A673 (cell line): ENCODE measurements around the gene GBA3. TPM values are rescaled to one million over a fixed set of nuclear protein-coding genes. Genes with fewer than 3 reads are reported as not detected.

ENCODE experiments used
- BruUV-seq: library from RNA; stranded (reverse); fragments of 400-500 nt; replicated peaks from 2 replicates; lab custom pipeline; 2021; lab: Mats Ljungman, UMichigan
- CTCF ChIA-PET: fragments of 300-600 bp; sonication (Branson Sonifier 250); formaldehyde crosslinking; loops from one replicate; lab custom pipeline; 2022; ENCODE audit warnings: antibody characterized with exemption; lab: Charles Lee
- POLR2A ChIA-PET: fragments of 300-600 bp; sonication (Branson Sonifier 250); formaldehyde crosslinking; loops from one replicate; lab custom pipeline; 2022; ENCODE audit warnings: antibody characterized with exemption; ENCODE audit not compliant: low non-redundant PET; lab: Charles Lee
- DNase-seq: peaks from one replicate; pipeline ENCODE4 v3.0.0-alpha.2; 2015; ENCODE audit warnings: low spot score
- H3K27ac ChIP-seq: fragments of 200-600 bp; sonication (generic); 2 replicates; pipeline ENCODE4 v1.5.1; 2016; ENCODE audit warnings: mixed run types, low read depth, mild to moderate bottlenecking, mixed read lengths, antibody characterized with exemption, low read length; ENCODE audit not compliant: poor library complexity, severe bottlenecking
- H3K27me3 ChIP-seq: fragments of 200-600 bp; sonication (generic); replicated peaks from 2 replicates; pipeline ENCODE4 v1.6.1; 2017; ENCODE audit warnings: mixed run types, low read depth, mild to moderate bottlenecking, mixed read lengths, antibody characterized with exemption, low read length; ENCODE audit not compliant: insufficient read depth, poor library complexity
- H3K36me3 ChIP-seq: fragments of 200-600 bp; sonication (generic); 2 replicates; pipeline ENCODE4 v1.6.1; 2016; ENCODE audit warnings: mixed run types, mild to moderate bottlenecking, mixed read lengths, antibody characterized with exemption, low read length; ENCODE audit not compliant: insufficient read depth, poor library complexity, severe bottlenecking
- H3K4me1 ChIP-seq: fragments of 200-600 bp; sonication (generic); 2 replicates; pipeline ENCODE4 v1.6.1; 2017; ENCODE audit warnings: mixed run types, mild to moderate bottlenecking, mixed read lengths, antibody characterized with exemption, low read length; ENCODE audit not compliant: insufficient read depth, poor library complexity, severe bottlenecking
- H3K4me3 ChIP-seq: fragments of 200-600 bp; sonication (generic); 2 replicates; pipeline ENCODE4 v1.5.1; 2016; ENCODE audit warnings: low read depth, mixed run types, mild to moderate bottlenecking, mixed read lengths, low read length; ENCODE audit not compliant: poor library complexity, severe bottlenecking
- H3K9me3 ChIP-seq: fragments of 200-600 bp; sonication (generic); 2 replicates; pipeline ENCODE4 v1.6.1; 2016; ENCODE audit warnings: mixed run types, low read depth, mild to moderate bottlenecking, mixed read lengths, antibody characterized with exemption, low read length; ENCODE audit not compliant: poor library complexity, severe bottlenecking
- EZH2 ChIP-seq: fragments of 200-600 bp; sonication (generic); IDR thresholded peaks from 2 replicates; pipeline ENCODE4 v1.6.1; 2017; ENCODE audit warnings: borderline replicate concordance, low read depth, mild to moderate bottlenecking, mixed read lengths, antibody characterized with exemption, low read length; ENCODE audit not compliant: poor library complexity, severe bottlenecking
- intact Hi-C: fragments of 100-400 bp; cut with micrococcal nuclease; formaldehyde crosslinking; loops from one replicate; pipeline ENCODE4 v1.10.0; 2022; ENCODE audit not compliant: unreplicated experiment
- total RNA-seq: library from RNA; stranded (reverse); gene quantifications from 2 replicates; pipeline ENCODE4 v1.2.3, GENCODE V29; 2021
- TF ChIP-seq, protein P1 (sequence below): fragments of 300-800, 200-600 bp; sonication (generic); conservative IDR thresholded peaks from 2 replicates; pipeline ENCODE4 v1.5.1; 2017; ENCODE audit warnings: low read depth, mild to moderate bottlenecking, antibody characterized with exemption, low read length, moderate library complexity, mixed read lengths

The GBA3 gene
- total RNA-seq, 1 experiment from 2014 or later = not detected

DNA sequence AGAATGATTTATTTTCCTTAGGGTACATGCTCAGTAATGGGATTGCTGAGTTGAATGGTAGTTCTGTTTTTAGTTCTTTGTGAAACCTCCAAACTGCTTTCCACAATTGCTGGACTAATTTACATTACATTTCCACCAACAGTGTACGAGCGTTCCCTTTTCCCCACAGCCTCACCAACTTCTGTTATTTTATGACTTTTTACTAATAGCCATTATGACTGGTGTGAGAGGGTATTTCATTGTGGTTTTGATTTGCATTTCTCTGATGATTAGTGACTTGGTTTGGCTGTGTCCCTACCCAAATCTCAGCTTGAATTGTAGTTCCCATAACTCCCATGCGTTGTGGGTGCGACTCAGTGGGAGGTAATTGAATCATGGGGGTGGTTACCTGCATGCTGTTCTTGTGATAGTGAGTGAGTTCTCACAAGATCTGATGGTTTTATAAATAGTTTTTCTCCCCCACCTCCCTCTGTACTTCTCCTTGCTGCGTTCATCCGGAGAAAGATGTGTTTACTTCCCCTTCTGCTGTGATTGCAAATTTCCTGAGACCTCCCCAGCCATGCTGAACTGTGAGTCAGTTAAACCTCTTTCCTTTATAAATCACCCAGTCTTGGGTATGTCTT lies 95.1 kb downstream of the GBA3 start:
- H3K9me3 ChIP-seq = no peaks in the 10 kb centered on the region
- no peaks in the 10 kb centered on the region for H3K36me3 ChIP-seq
- H3K27me3 ChIP-seq = no peaks in the 10 kb centered on the region
- ChIA-PET CTCF (no interaction called here), POLR2A (no interaction called here)
- BruUV-seq = no TSS peak
- no peak for TF ChIP-seq EZH2
- TF ChIP-seq, protein P1, sequence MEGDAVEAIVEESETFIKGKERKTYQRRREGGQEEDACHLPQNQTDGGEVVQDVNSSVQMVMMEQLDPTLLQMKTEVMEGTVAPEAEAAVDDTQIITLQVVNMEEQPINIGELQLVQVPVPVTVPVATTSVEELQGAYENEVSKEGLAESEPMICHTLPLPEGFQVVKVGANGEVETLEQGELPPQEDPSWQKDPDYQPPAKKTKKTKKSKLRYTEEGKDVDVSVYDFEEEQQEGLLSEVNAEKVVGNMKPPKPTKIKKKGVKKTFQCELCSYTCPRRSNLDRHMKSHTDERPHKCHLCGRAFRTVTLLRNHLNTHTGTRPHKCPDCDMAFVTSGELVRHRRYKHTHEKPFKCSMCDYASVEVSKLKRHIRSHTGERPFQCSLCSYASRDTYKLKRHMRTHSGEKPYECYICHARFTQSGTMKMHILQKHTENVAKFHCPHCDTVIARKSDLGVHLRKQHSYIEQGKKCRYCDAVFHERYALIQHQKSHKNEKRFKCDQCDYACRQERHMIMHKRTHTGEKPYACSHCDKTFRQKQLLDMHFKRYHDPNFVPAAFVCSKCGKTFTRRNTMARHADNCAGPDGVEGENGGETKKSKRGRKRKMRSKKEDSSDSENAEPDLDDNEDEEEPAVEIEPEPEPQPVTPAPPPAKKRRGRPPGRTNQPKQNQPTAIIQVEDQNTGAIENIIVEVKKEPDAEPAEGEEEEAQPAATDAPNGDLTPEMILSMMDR = no peak
- no peak overlapping the region for H3K4me3 ChIP-seq
- intact Hi-C loops = no loop called here
- no peak for DNase-seq
- no peak overlapping the region for H3K27ac ChIP-seq
- H3K4me1 ChIP-seq = no peaks in the 10 kb centered on the region

GRCh38 chr4:22790631-22791030 lies 97.9 kb downstream of the GBA3 start:
- no peaks in the 10 kb centered on the region for H3K4me1 ChIP-seq
- ChIA-PET POLR2A (no interaction called here), CTCF (no interaction called here)
- TF ChIP-seq, protein P1 = no peak
- no peak for TF ChIP-seq EZH2
- no peak overlapping the region for H3K27ac ChIP-seq
- no TSS peak for BruUV-seq
- H3K9me3 ChIP-seq = no peaks in the 10 kb centered on the region
- no peak for DNase-seq
- no peak overlapping the region for H3K4me3 ChIP-seq
- H3K36me3 ChIP-seq = no peaks in the 10 kb centered on the region
- intact Hi-C loops = no loop called here
- H3K27me3 ChIP-seq = no peaks in the 10 kb centered on the region

DNA sequence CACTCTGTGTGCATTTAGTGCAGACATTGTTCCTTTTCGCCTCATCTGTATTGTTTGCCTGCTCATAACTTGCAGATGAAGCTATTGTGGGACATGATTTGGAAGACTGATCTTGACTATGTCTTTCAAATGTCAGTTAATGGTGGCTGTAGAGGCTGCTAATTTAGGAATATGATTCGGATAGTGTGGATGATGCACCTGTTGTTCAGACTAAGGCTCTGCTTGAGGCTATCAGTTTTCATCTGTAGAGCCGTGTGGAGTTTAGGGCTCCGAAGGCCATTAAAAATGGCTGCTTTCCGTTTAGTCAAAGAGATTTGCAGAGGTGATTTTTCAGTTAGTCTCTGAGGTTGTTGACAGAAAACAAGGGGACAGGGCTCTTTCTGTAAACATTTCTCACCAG lies 102.0 kb downstream of the GBA3 start:
- Histone ChIP-seq H3K27ac (no peak overlapping the region), H3K4me3 (no peak overlapping the region), H3K4me1 (no peaks in the 10 kb centered on the region), H3K9me3 (no peaks in the 10 kb centered on the region), H3K27me3 (no peaks in the 10 kb centered on the region), H3K36me3 (no peaks in the 10 kb centered on the region)
- no TSS peak for BruUV-seq
- TF ChIP-seq, protein P1 = no peak
- no peak for TF ChIP-seq EZH2
- ChIA-PET CTCF (no interaction called here), POLR2A (no interaction called here)
- DNase-seq = no peak
- intact Hi-C loops = no loop called here
